ENCODE results near the gene TSHZ2. TPM values are rescaled to one million over a fixed set of nuclear protein-coding genes. Genes with fewer than 3 reads are reported as not detected.

The TSHZ2 gene
- total RNA-seq, 1 experiment from 2014 or later = 0.07 TPM

DNA sequence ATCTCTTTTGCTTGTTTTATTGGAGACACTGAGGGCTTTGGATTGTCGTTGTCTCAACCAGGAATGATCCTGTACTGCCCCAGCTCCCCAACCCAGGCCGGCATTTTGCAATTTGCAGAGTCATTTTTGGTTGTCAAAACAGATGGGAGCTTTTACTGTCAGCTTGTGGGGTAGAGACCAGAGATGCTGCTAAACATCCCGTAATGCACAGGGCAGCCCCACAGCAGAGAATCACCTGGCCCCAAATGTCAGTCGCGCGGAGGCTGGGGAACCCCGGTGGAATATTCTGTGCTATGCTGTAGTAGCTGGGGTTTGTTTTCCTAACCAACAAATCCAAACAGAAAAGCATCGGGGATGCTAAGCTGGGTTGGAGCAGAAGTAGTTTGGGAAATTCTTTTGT lies 99.7 kb downstream of the TSHZ2 start:
- H3K23me2 ChIP-seq (ENCODE audit: insufficient read length, low read depth, low read length, poor library complexity, severe bottlenecking) = no peaks in the 10 kb centered on the region
- no CpG with 5 or more reads among the region's 8 CpGs for WGBS (ENCODE audit: extremely low coverage, insufficient read length, low lambda C conversion rate)

More for the DNA sequence above, 99.7 kb downstream of the TSHZ2 start:
- H2BK12ac ChIP-seq (ENCODE audit: insufficient read length, low read depth, low read length) = no peak overlapping the region
- TF ChIP-seq, protein P1, sequence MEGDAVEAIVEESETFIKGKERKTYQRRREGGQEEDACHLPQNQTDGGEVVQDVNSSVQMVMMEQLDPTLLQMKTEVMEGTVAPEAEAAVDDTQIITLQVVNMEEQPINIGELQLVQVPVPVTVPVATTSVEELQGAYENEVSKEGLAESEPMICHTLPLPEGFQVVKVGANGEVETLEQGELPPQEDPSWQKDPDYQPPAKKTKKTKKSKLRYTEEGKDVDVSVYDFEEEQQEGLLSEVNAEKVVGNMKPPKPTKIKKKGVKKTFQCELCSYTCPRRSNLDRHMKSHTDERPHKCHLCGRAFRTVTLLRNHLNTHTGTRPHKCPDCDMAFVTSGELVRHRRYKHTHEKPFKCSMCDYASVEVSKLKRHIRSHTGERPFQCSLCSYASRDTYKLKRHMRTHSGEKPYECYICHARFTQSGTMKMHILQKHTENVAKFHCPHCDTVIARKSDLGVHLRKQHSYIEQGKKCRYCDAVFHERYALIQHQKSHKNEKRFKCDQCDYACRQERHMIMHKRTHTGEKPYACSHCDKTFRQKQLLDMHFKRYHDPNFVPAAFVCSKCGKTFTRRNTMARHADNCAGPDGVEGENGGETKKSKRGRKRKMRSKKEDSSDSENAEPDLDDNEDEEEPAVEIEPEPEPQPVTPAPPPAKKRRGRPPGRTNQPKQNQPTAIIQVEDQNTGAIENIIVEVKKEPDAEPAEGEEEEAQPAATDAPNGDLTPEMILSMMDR (conservative IDR thresholded peaks at IDR 0.05) = no peak
- H2BK20ac ChIP-seq (ENCODE audit: low read depth, low read length, poor library complexity, severe bottlenecking) = no peak overlapping the region
- H3K56ac ChIP-seq (ENCODE audit: insufficient read length, low read depth, low read length) = no peak overlapping the region
- Mint-ChIP-seq H3K36me3 (ENCODE audit: insufficient read depth in 1 of 3, low read depth in 3 of 3) (peaks cover 0 to 12% (median 2%) of the 10 kb centered on the region in 3 experiments; a peak in 3 of 7 replicates), H3K27me3 (ENCODE audit: low read depth) (peaks cover 1% of the 10 kb centered on the region; the same call in 1 of the 2 replicates), H3K9me3 (peaks cover 3 to 8% of the 10 kb centered on the region in 2 experiments; a peak in 3 of 5 replicates), H3K4me1 (peaks cover 8 to 9% of the 10 kb centered on the region in 2 experiments), H3K27ac (no peak overlapping the region), H3K4me3 (no peak overlapping the region)
- no peak overlapping the region for H2AFZ ChIP-seq (ENCODE audit: low read length)
- H3T11ph ChIP-seq (ENCODE audit: low read length) = no peak overlapping the region
- no peaks in the 10 kb centered on the region for H3K27me3 ChIP-seq (ENCODE audit: insufficient read depth, low read length)
- H3K9ac ChIP-seq (ENCODE audit: extremely low read depth, insufficient read length, low read length) = no peak overlapping the region
- H3K4me1 ChIP-seq (ENCODE audit: insufficient read depth, low read length) = peaks cover 3% of the 10 kb centered on the region; the same call in 1 of the 2 replicates
- H3K79me2 ChIP-seq (ENCODE audit: insufficient read depth, low read length) = no peaks in the 10 kb centered on the region
- no peak overlapping the region for H2BK15ac ChIP-seq (ENCODE audit: low read depth, low read length)
- H3K23ac ChIP-seq (ENCODE audit: insufficient read length, low read depth, low read length) = no peak overlapping the region
- H3K4ac ChIP-seq (ENCODE audit: low read depth, low read length) = no peak overlapping the region
- H3K18ac ChIP-seq (ENCODE audit: insufficient read length, low read depth, low read length) = no peak overlapping the region
- H3K27ac ChIP-seq (ENCODE audit: insufficient read length, low read depth, low read length) = no peak overlapping the region
- H2AK5ac ChIP-seq (ENCODE audit: insufficient read length, low read length) = no peak overlapping the region
- DNase-seq = no peak
- H3K79me1 ChIP-seq (ENCODE audit: insufficient read depth, low read depth, low read length, poor library complexity, severe bottlenecking) = no peaks in the 10 kb centered on the region
- no peak overlapping the region for H4K8ac ChIP-seq (replicated peaks; ENCODE audit: insufficient read length, low read depth, low read length)
- H3K14ac ChIP-seq (ENCODE audit: insufficient read depth, low read length) = no peak overlapping the region
- H3K9me3 ChIP-seq (ENCODE audit: control insufficient read depth, low read depth, low read length) = no peaks in the 10 kb centered on the region
- no peak overlapping the region for H2BK5ac ChIP-seq (ENCODE audit: insufficient read length, low read length)
- H4K20me1 ChIP-seq (ENCODE audit: control insufficient read depth, insufficient read depth, insufficient read length) = no peaks in the 10 kb centered on the region
- H4K5ac ChIP-seq (ENCODE audit: insufficient read length, low read depth, low read length) = no peak overlapping the region
- no peak overlapping the region for H3K4me2 ChIP-seq (ENCODE audit: insufficient read depth, insufficient read length, low read length)
- H4K91ac ChIP-seq (ENCODE audit: insufficient read length, low read depth, low read length) = no peak overlapping the region
- H2BK120ac ChIP-seq (ENCODE audit: low read depth, low read length, poor library complexity, severe bottlenecking) = no peak overlapping the region

Measured in H9 (cell line).